ENCODE measurements around the gene PPP1R15A.
"Not testable (repeated sequence)": the region's sequence is repeated elsewhere in the genome, so short reads cannot be mapped to it uniquely, and the experiment has no call there.

Gene PPP1R15A

GRCh38 chr19:48915757-48916156, 43.5 kb downstream of the PPP1R15A start:
- no peak for DNase-seq

GRCh38 chr19:48918071-48918470, 45.9 kb downstream of the PPP1R15A start:
- DNase-seq: no peak

GRCh38 chr19:48918801-48919247, 46.6 kb downstream of the PPP1R15A start:
- DNase-seq: no peak

- DNase-seq: not testable (repeated sequence)
Measured at GRCh38 chr19:48919271-48919670, 47.0 kb downstream of the PPP1R15A start.

GRCh38 chr19:48920949-48921348, 48.7 kb downstream of the PPP1R15A start:
- DNase-seq: no peak

GRCh38 chr19:48921721-48922500, 49.7 kb downstream of the PPP1R15A start:
- DNase-seq: no peak

GRCh38 chr19:48922548-48923490, 50.6 kb downstream of the PPP1R15A start:
- DNase-seq: no peak

GRCh38 chr19:48925240-48925843, 53.1 kb downstream of the PPP1R15A start:
- DNase-seq: no peak
